HG02852 (cell line): ENCODE data around the gene NME9.

Source experiments
- ATAC-seq: cut with Tn5 transposase; IDR thresholded peaks from one replicate; pipeline ENCODE4 v1.9.1; 2021; ENCODE audit warnings: mild to moderate bottlenecking, moderate library complexity; ENCODE audit not compliant: unreplicated experiment

Gene NME9

GRCh38 chr3:138362538-138362937 lies 32.9 kb upstream of the NME9 start:
- ATAC-seq: no peak

- no peak for ATAC-seq
Observed at GRCh38 chr3:138361561-138361971, 31.9 kb upstream of the NME9 start.

GRCh38 chr3:138360869-138361525 lies 31.3 kb upstream of the NME9 start:
- no peak for ATAC-seq

- ATAC-seq: no peak
Observed at GRCh38 chr3:138359919-138360868, 30.5 kb upstream of the NME9 start.

GRCh38 chr3:138359148-138359918 lies 29.7 kb upstream of the NME9 start:
- no peak for ATAC-seq

- ATAC-seq: no peak
Observed at GRCh38 chr3:138356730-138357405, 27.2 kb upstream of the NME9 start.

- no peak for ATAC-seq
Observed at GRCh38 chr3:138355071-138355470, 25.4 kb upstream of the NME9 start.

- no peak for ATAC-seq
Observed at GRCh38 chr3:138354376-138354775, 24.7 kb upstream of the NME9 start.

GRCh38 chr3:138351916-138352550 lies 22.4 kb upstream of the NME9 start:
- ATAC-seq: no peak

GRCh38 chr3:138351151-138351550 lies 21.5 kb upstream of the NME9 start:
- no peak for ATAC-seq

- ATAC-seq: no peak
Observed at GRCh38 chr3:138349926-138350665, 20.4 kb upstream of the NME9 start.

GRCh38 chr3:138348754-138349739 lies 19.4 kb upstream of the NME9 start:
- no peak for ATAC-seq

GRCh38 chr3:138347960-138348753 lies 18.5 kb upstream of the NME9 start, which contains the start of gene MRAS:
Gene MRAS (plus strand): TSS chr3:138348579. CDS start chr3:138372884, 24,305 bp downstream.
- no peak for ATAC-seq

- no peak for ATAC-seq
Observed at GRCh38 chr3:138344754-138345153, 15.1 kb upstream of the NME9 start.

- no peak for ATAC-seq
Observed at GRCh38 chr3:138340511-138340910, 10.9 kb upstream of the NME9 start.

- ATAC-seq: no peak
Observed at GRCh38 chr3:138338811-138339210, 9.2 kb upstream of the NME9 start.

- ATAC-seq: no peak
Observed at GRCh38 chr3:138338244-138338643, 8.6 kb upstream of the NME9 start.
